Stomach smooth muscle (tissue), 2 donors: ENCODE data around the gene CCDC91.

Experiments
- H3K27ac ChIP-seq: one replicate; pipeline ENCODE4 v1.7.0; 2013; ENCODE audit warnings: mild to moderate bottlenecking, low read length, inconsistent platforms
- H3K27me3 ChIP-seq, 2 donors: one replicate each; pipeline ENCODE4 v1.7.0; 2013; ENCODE audit warnings: low read length in 2 of 2; ENCODE audit not compliant: insufficient read depth in 2 of 2, control insufficient read depth in 1 of 2
- H3K36me3 ChIP-seq, 2 donors: one replicate each; pipeline ENCODE4 v1.7.0; 2013; ENCODE audit warnings: low read length in 2 of 2; ENCODE audit not compliant: control insufficient read depth in 2 of 2, insufficient read depth in 2 of 2
- H3K4me1 ChIP-seq: one replicate; pipeline ENCODE4 v1.7.0; 2013; ENCODE audit warnings: low read length; ENCODE audit not compliant: control insufficient read depth, insufficient read depth
- H3K4me3 ChIP-seq, 2 donors: one replicate each; pipeline ENCODE4 v1.7.0; 2013; ENCODE audit warnings: low read length in 2 of 2
- H3K9ac ChIP-seq, 2 donors: one replicate each; pipeline ENCODE4 v1.7.0; 2013; ENCODE audit warnings: low read length in 2 of 2, mild to moderate bottlenecking in 1 of 2
- H3K9me3 ChIP-seq, 2 donors: one replicate each; pipeline ENCODE4 v1.7.0; 2013; ENCODE audit warnings: low read length in 2 of 2; ENCODE audit not compliant: control insufficient read depth in 2 of 2
- donor health status: healthy.
- donor health status: Pancreatic carcinoma.

CCDC91 gene

DNA sequence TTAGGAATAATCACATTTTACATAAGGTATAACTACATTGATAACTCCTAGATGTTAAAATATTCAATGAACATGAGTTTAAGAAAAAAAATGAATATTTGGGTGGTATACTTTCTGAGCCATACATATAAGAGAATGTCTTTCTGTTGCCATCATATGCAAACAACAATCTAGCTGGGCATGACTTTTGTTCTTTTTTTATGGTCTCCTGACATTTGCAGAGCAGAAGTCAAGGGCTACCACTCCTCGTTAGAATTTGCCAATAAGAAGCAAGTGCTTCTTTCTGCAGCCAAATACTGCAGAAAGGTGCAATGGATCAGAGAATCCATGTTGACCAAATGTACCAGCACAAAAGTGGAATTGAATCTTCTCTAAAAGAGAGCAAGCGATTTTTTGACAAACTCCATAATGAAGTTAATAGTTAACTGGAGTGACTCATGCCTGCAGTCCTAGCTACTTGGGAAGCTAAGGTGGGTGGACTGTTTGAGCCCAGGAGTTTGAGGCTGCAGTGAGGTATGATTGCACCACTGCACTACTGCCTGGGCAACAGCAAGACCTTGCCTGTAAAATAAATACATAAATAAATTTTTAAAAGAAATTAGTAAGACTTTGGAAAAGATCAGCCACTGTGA, 25.5 kb upstream of the CCDC91 start:
- H3K36me3 ChIP-seq = no peaks in the 10 kb centered on the region
- no peaks in the 10 kb centered on the region for H3K9me3 ChIP-seq
- H3K27ac ChIP-seq = no peak overlapping the region
- H3K4me3 ChIP-seq = no peak overlapping the region
- H3K4me1 ChIP-seq = no peaks in the 10 kb centered on the region
- no peak overlapping the region for H3K9ac ChIP-seq
- no peaks in the 10 kb centered on the region for H3K27me3 ChIP-seq

DNA sequence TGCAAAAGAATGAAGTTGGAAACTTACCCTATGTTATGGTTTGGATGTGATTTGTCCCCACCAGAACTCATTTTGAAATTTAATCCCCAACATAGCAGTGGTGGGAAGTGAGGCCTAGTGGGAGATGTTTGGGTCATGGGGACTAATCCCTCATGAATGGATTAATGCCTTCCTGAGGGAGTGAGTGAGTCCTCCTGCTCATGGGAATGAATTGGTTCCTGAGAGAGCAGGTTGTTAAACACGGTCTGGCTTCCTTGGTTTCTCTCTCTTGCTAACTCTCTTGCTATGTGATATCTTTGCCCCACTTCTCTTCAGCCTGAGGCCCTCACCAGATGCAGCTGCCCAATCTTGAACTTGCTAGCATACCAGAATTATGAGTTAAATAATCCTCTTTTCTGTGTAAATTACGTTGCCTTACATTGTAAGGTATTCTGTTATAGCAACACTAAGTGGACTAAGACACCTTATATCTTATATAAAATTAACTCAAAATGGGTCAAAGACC, 22.2 kb upstream of the CCDC91 start:
- Histone ChIP-seq H3K4me3 (no peak overlapping the region), H3K9me3 (no peaks in the 10 kb centered on the region), H3K27ac (no peak overlapping the region), H3K36me3 (no peaks in the 10 kb centered on the region), H3K9ac (no peak overlapping the region), H3K27me3 (no peaks in the 10 kb centered on the region), H3K4me1 (no peaks in the 10 kb centered on the region)

DNA sequence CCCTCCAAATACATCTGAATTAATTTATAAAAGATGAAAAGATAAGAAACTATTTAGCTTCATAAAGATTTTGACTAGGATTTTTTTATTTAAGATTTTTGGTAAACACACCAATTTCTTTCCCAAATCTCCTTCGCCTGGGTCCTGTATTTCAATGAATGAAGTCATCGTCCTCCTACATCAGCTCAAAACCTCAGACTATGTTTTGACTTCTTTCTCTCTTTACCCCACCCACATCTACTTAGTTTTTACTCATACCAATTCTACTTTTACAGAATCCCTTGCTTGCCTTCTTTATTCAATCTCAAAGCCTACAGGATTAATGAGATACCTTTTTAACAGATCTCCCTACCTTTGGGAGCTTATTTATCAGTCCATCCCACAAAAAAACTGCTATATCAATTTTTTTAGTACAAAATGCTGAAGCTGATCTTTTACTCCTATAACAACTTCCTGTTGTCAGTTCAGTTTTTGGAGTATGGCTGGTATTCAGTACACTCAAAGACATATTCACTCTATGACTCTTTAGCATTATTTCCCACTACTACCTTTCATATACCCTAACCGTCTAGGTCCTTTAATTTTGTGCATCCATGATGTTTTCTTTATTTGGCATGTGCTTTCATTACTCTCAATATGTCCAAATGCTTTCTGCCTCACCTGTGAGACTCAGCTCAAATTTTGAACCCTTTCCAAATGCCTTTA, 18.7 kb upstream of the CCDC91 start:
- H3K4me1 ChIP-seq = no peaks in the 10 kb centered on the region
- no peak overlapping the region for H3K27ac ChIP-seq

DNA sequence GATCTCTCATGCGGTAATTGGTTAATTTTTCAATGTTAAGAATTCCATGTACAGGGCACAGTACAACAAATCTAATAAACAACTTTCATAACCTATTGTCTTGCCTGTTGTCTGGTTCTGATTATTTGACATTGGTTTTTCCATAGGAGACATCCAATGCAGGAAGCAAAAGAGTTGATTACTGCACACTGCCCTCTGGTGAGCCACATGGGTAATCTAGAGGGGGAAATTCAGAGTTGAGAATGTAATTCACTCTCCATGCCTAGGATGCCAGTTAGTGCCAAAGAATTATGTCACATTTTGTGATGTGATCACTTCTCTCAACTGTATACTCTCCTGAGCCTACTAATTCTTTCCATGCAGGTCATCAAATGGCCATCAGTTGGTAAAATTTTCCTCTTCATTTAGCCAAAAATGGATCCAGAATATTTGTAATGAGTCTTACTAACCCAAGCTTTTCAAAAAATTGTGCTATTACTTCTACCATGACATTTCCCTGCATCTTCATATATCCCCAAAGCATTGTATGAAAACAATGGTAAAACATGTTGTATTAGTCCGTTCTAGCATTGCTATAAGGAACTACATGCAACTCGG, 17.7 kb upstream of the CCDC91 start:
- Histone ChIP-seq H3K4me1 (no peaks in the 10 kb centered on the region), H3K9me3 (no peaks in the 10 kb centered on the region), H3K4me3 (no peak overlapping the region), H3K27me3 (no peaks in the 10 kb centered on the region), H3K9ac (no peak overlapping the region), H3K27ac (no peak overlapping the region), H3K36me3 (no peaks in the 10 kb centered on the region)

More for the DNA sequence above, 18.7 kb upstream of the CCDC91 start:
- no peak overlapping the region for H3K4me3 ChIP-seq
- H3K36me3 ChIP-seq = no peaks in the 10 kb centered on the region
- H3K27me3 ChIP-seq = no peaks in the 10 kb centered on the region
- no peaks in the 10 kb centered on the region for H3K9me3 ChIP-seq
- no peak overlapping the region for H3K9ac ChIP-seq

DNA sequence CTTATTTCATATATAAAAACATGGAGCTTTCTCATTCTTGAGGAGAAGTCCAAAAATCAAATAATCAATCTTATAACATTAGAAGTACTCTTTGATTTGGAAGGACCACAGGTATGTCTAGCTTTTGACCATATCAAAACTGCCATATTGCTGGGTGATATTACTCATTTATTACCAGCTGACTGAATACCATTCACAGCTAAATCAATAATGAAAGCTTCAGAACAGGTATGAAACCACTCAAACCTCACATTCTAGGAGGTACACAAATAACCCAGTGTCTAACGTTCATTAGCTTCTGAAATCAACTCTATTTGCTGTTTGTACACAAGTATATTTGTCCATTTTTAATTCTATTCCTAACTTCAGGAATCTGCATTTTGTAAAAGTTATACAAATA, 16.8 kb upstream of the CCDC91 start:
- no peaks in the 10 kb centered on the region for H3K27me3 ChIP-seq
- no peaks in the 10 kb centered on the region for H3K9me3 ChIP-seq
- H3K4me1 ChIP-seq = no peaks in the 10 kb centered on the region
- no peak overlapping the region for H3K9ac ChIP-seq
- H3K4me3 ChIP-seq = no peak overlapping the region
- no peaks in the 10 kb centered on the region for H3K36me3 ChIP-seq
- H3K27ac ChIP-seq = no peak overlapping the region

GRCh38 chr12:28175098-28175589, 15.1 kb upstream of the CCDC91 start:
- Histone ChIP-seq H3K9me3 (no peaks in the 10 kb centered on the region), H3K27ac (no peak overlapping the region), H3K9ac (no peak overlapping the region), H3K27me3 (no peaks in the 10 kb centered on the region), H3K4me3 (no peak overlapping the region), H3K4me1 (no peaks in the 10 kb centered on the region), H3K36me3 (no peaks in the 10 kb centered on the region)

DNA sequence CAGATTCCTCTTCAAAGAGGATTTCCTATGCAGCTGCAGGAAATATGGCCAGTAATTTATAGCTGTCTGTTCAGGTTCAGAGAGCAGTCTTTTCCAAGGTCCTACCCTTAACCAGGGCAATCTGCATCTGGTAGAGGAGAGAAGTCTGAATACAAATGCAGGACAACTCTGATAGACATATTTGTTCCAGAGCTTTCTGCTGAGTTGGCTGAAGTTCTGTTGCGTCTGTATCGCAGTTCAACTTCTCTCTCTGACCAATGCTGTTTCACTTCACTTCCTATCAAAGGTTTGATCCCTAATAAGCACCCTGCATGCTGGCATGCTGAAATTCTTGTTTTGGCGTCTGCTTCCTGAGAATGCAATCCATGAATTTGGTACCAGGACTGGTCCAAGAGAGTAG, 14.0 kb upstream of the CCDC91 start:
- no peaks in the 10 kb centered on the region for H3K27me3 ChIP-seq
- H3K9ac ChIP-seq = no peak overlapping the region
- no peaks in the 10 kb centered on the region for H3K36me3 ChIP-seq
- H3K4me1 ChIP-seq = no peaks in the 10 kb centered on the region
- H3K9me3 ChIP-seq = no peaks in the 10 kb centered on the region
- H3K27ac ChIP-seq = no peak overlapping the region
- H3K4me3 ChIP-seq = no peak overlapping the region

- Histone ChIP-seq H3K4me1 (no peaks in the 10 kb centered on the region), H3K9ac (no peak overlapping the region), H3K4me3 (no peak overlapping the region), H3K36me3 (no peaks in the 10 kb centered on the region), H3K27ac (no peak overlapping the region), H3K9me3 (no peaks in the 10 kb centered on the region), H3K27me3 (no peaks in the 10 kb centered on the region)
Measured at GRCh38 chr12:28177461-28177860, 12.8 kb upstream of the CCDC91 start.

GRCh38 chr12:28177905-28178304, 12.4 kb upstream of the CCDC91 start:
- Histone ChIP-seq H3K4me3 (no peak overlapping the region), H3K9me3 (no peaks in the 10 kb centered on the region), H3K4me1 (no peaks in the 10 kb centered on the region), H3K36me3 (no peaks in the 10 kb centered on the region), H3K27me3 (no peaks in the 10 kb centered on the region), H3K9ac (no peak overlapping the region), H3K27ac (no peak overlapping the region)

DNA sequence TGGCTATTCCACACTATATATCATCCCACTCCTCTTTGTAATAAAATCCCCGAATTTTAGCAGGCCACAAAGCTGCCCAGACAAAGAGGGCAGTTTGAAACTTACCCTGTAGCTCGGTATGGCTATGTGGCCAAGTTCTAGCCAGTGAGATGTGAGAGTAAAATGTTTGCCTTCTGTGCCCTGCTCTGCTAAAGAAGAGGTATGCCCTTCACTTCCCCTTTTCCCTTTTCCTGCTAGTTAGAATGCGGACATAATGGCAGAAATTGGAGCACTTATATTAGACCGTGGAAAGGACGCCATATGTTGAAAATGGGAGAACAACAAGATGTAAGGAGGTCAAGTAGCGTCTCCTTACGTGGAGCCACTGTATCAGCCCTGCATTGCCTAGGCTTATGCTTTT, 11.5 kb upstream of the CCDC91 start:
- Histone ChIP-seq H3K9ac (no peak overlapping the region), H3K36me3 (no peaks in the 10 kb centered on the region), H3K27me3 (no peaks in the 10 kb centered on the region), H3K27ac (no peak overlapping the region), H3K9me3 (no peaks in the 10 kb centered on the region), H3K4me1 (no peaks in the 10 kb centered on the region), H3K4me3 (no peak overlapping the region)

- H3K9ac ChIP-seq = no peak overlapping the region
- H3K27me3 ChIP-seq = no peaks in the 10 kb centered on the region
- H3K4me1 ChIP-seq = no peaks in the 10 kb centered on the region
- H3K9me3 ChIP-seq = no peaks in the 10 kb centered on the region
- no peak overlapping the region for H3K27ac ChIP-seq
- H3K36me3 ChIP-seq = no peaks in the 10 kb centered on the region
- H3K4me3 ChIP-seq = no peak overlapping the region
Measured at GRCh38 chr12:28180786-28181185, 9.5 kb upstream of the CCDC91 start.
